ENCODE data around the gene PARL.

DNA sequence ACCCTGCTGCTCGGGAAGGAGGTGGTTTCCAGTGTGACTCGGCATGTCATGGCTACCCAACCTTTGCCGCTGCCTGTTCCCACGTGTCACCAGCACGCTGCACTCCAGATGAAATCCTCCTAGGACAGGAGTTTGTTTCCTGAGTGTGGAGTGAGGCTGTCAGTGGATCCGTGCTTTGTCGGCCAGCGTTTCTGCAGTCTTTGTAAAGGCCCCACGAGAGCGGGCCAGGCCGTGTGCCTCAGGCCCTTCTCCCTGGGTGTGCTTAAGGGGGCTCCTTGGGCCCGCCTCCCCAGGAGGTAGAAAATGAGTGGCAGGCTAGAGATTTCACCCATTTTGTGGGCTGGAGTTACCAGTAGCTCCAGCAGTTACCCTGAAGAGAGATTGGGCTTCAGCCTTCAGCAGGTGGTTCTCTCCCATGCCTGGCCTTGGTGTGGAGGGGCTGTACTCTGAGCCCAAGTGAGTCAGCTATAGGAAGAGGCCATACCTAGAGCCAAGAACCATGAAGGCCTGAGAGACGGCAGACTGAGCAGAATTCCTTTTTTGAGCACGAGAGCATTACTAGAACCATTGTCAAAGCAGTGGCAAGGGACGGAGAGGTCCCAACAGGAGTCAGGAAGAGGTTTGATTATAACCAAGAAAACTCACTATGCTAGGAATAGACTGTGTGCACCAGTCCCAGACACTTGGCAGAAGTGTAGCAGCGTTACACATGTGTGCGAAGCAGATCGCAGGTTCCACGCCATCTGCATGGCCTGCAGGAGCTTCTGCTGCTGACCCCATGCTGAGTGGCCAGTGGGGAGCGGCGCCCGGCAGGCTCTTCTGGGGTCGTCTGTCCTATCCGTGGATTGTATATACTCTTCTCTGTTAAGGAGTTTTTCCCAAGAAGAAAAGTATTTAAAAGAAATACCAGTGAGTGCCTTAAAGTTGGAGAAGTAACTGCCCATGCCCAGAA lies 73.8 kb downstream of the PARL start:
- TF ChIP-seq SMC3 (IDR thresholded peaks at IDR 0.05; ENCODE audit: borderline replicate concordance, low read length), result no peak
- TF ChIP-seq FOXM1 (IDR thresholded peaks at IDR 0.05; ENCODE audit: low read depth, low read length), result no peak
- no peak for TF ChIP-seq ESRRA (IDR thresholded peaks at IDR 0.05; ENCODE audit: low read length)
- TF ChIP-seq SIN3A (IDR thresholded peaks at IDR 0.05; ENCODE audit: low read depth, low read length), result no peak
- no peak for TF ChIP-seq CEBPB (IDR thresholded peaks at IDR 0.05; ENCODE audit: borderline replicate concordance in 1 of 2, low read depth in 2 of 2, low read length in 2 of 2)
- TF ChIP-seq, protein P1, sequence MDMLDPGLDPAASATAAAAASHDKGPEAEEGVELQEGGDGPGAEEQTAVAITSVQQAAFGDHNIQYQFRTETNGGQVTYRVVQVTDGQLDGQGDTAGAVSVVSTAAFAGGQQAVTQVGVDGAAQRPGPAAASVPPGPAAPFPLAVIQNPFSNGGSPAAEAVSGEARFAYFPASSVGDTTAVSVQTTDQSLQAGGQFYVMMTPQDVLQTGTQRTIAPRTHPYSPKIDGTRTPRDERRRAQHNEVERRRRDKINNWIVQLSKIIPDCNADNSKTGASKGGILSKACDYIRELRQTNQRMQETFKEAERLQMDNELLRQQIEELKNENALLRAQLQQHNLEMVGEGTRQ (IDR thresholded peaks at IDR 0.05; ENCODE audit: borderline replicate concordance, low read depth, low read length), result no peak
